Keratinocyte (primary cell): Measurements from ENCODE around the gene RNF212. TPM values are rescaled to one million over a fixed set of nuclear protein-coding genes. Genes with fewer than 3 reads are reported as not detected.

Source experiments
- DNase-seq: peaks from one replicate; pipeline ENCODE4 v3.0.0-alpha.2; 2011; ENCODE audit warnings: low read depth, missing footprints, low spot score
- FAIRE-seq: peaks from 2 replicates; lab custom pipeline; 2011; peaks lifted over from hg19 to GRCh38; lab: Jason Lieb, UNC
- H2AFZ ChIP-seq: 2 replicates; pipeline ENCODE4 v1.6.0; 2012; ENCODE audit warnings: low read length, control low read depth, inconsistent platforms; ENCODE audit not compliant: control insufficient read depth
- H3K27ac ChIP-seq: 2 replicates; pipeline ENCODE4 v1.5.1; 2011; ENCODE audit warnings: low read length; ENCODE audit not compliant: control insufficient read depth, insufficient read depth
- H3K27me3 ChIP-seq: 3 replicates; pipeline ENCODE4 v1.6.0; 2011; ENCODE audit warnings: low read length; ENCODE audit not compliant: control insufficient read depth, insufficient read depth; ENCODE audit errors: extremely low read depth
- H3K36me3 ChIP-seq, 2 experiments: 2 replicates in 1 of 2; 3 replicates in 1 of 2; pipeline ENCODE4 v1.5.1; 2011; ENCODE audit warnings: low read length in 2 of 2, mild to moderate bottlenecking in 1 of 2; ENCODE audit not compliant: control insufficient read depth in 2 of 2, insufficient read depth in 2 of 2; ENCODE audit errors: extremely low read depth in 1 of 2
- H3K4me1 ChIP-seq: 3 replicates; pipeline ENCODE4 v1.5.1; 2011; ENCODE audit warnings: low read length; ENCODE audit not compliant: control insufficient read depth, insufficient read depth; ENCODE audit errors: extremely low read depth
- H3K4me2 ChIP-seq: 3 replicates; pipeline ENCODE4 v1.6.0; 2011; ENCODE audit warnings: low read depth, low read length; ENCODE audit not compliant: control insufficient read depth, insufficient read depth; ENCODE audit errors: extremely low read depth
- H3K4me3 ChIP-seq, 3 experiments: fragments of 200-600 bp in 1 of 3; sonication (generic) in 1 of 3; 2 replicates in 2 of 3; 3 replicates in 1 of 3; pipeline ENCODE4 v1.5.1; 2011 to 2016; ENCODE audit warnings: low read length in 3 of 3, mild to moderate bottlenecking in 3 of 3, control low read depth in 2 of 3, inconsistent platforms in 1 of 3, low read depth in 1 of 3, mixed read lengths in 1 of 3, mixed run types in 1 of 3, moderate library complexity in 1 of 3; ENCODE audit not compliant: control insufficient read depth in 2 of 3, insufficient read depth in 2 of 3; ENCODE audit errors: extremely low read depth in 1 of 3
- H3K79me2 ChIP-seq: 2 replicates; pipeline ENCODE4 v1.6.0; 2012; ENCODE audit warnings: low read length; ENCODE audit not compliant: control insufficient read depth, insufficient read depth
- H3K9ac ChIP-seq: 3 replicates; pipeline ENCODE4 v1.6.0; 2011; ENCODE audit warnings: low read length; ENCODE audit not compliant: control insufficient read depth, insufficient read depth; ENCODE audit errors: extremely low read depth
- H3K9me1 ChIP-seq: 3 replicates; pipeline ENCODE4 v1.6.0; 2011; ENCODE audit warnings: low read length; ENCODE audit not compliant: control insufficient read depth, insufficient read depth; ENCODE audit errors: extremely low read depth
- H3K9me3 ChIP-seq: 2 replicates; pipeline ENCODE4 v1.5.1; 2012; ENCODE audit warnings: low read depth, low read length; ENCODE audit not compliant: control insufficient read depth
- H4K20me1 ChIP-seq: 3 replicates; pipeline ENCODE4 v1.6.0; 2011; ENCODE audit warnings: low read length; ENCODE audit not compliant: control insufficient read depth, insufficient read depth; ENCODE audit errors: extremely low read depth
- CTCF ChIP-seq, 3 experiments: IDR thresholded peaks in 1 of 3; conservative IDR thresholded peaks in 1 of 3; optimal IDR thresholded peaks in 1 of 3; 2 replicates in 2 of 3; 3 replicates in 1 of 3; pipeline versions ENCODE3 to v1.5.1; 2011; ENCODE audit warnings: low read length in 3 of 3, mild to moderate bottlenecking in 3 of 3, moderate library complexity in 2 of 3, control low read depth in 1 of 3, inconsistent platforms in 1 of 3; ENCODE audit not compliant: insufficient read depth in 2 of 3; ENCODE audit errors: extremely low read depth in 1 of 3
- EZH2 ChIP-seq: IDR thresholded peaks from one replicate; pipeline ENCODE4 v1.6.1; 2012; ENCODE audit warnings: inconsistent platforms, mild to moderate bottlenecking, low read length, moderate library complexity
- dilution Hi-C: fragments of 300-500 bp; cut with MboI; formaldehyde crosslinking; loops from one replicate; pipeline ENCODE4 v1.7.0; 2020; ENCODE audit warnings: low sequenced_read_pairs; ENCODE audit not compliant: extremely low pct_ligation_motif_present
- polyA plus RNA-seq, 5 experiments: library from polyadenylated mRNA; depleted of rRNA in 3 of 5; stranded (reverse) in 3 of 5; stranded (forward) in 1 of 5; unstranded in 1 of 5; fragments of >200 nt; gene quantifications; 1 replicate in 1 of 5; 2 replicates in 3 of 5; 3 replicates in 1 of 5; pipeline versions ENCODE4 v1.2.1 to v1.2.3, GENCODE V29; 2011 to 2012; ENCODE audit warnings: missing spikeins in 2 of 5, low read depth in 1 of 5, low replicate concordance in 1 of 5

The RNF212 gene
- polyA plus RNA-seq, 1 donor (not counting 4 experiments of a cell fraction or from before 2014, with no cell fraction given), result 0.16 TPM

DNA sequence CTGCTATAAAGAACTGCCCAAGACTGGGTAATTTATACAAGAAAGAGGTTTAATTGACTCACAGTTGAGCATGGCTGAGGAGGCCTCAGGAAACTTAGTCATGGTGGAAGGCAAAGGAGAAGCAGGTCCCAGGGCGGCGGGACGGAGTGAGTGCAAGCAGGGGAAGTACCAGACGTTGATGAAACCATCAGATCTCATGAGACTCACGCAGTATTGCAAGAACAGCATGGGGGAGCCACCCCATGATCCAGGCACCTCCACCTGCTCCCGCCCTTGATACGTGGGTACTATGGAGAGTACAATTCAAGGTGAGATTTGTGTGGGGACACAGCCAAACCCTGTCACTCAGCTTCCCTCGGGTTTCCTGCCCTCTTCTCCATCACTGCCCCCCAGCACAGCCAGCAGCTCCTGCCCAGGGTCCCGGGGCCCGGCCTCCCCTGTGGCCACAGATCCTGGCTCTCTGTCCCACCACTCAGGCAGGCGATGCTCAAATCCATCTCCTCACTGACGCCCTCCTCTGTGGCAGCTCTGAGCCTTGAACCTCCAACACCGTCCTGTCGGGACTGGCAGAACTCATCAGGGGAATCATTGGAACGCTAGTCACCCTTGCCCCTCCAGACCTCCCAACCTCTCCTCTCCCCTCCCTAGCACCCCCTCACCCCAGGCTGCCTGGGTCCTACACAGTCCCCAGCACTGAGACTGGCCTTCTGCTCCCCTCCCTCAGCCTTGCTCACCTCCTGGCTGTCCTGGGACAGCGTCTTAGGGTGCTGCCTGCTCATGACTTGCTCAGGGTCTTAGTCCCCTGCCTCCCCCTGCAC, 64.4 kb downstream of the RNF212 start:
- Histone ChIP-seq H3K79me2 (no peaks in the 10 kb centered on the region), H3K4me1 (peaks cover 15% of the 10 kb centered on the region), H3K9ac (no peak overlapping the region), H2AFZ (no peak overlapping the region), H3K27me3 (peaks cover 65% of the 10 kb centered on the region), H3K4me3 (no peak overlapping the region), H3K36me3 (no peaks in the 10 kb centered on the region), H3K4me2 (no peak overlapping the region), H3K27ac (no peak overlapping the region), H4K20me1 (no peaks in the 10 kb centered on the region), H3K9me1 (no peaks in the 10 kb centered on the region), H3K9me3 (peaks cover 3% of the 10 kb centered on the region)
- FAIRE-seq (no peak), DNase-seq (no peak)
- no peak for TF ChIP-seq EZH2
- no peak for TF ChIP-seq CTCF (optimal IDR thresholded peaks at IDR 0.05 in 1 of 3, IDR thresholded peaks at IDR 0.05 in 1 of 3, conservative IDR thresholded peaks at IDR 0.05 in 1 of 3; ENCODE audit: extremely low read depth in 1 of 3, insufficient read depth in 2 of 3, low read length in 3 of 3)
- dilution Hi-C loops, result no loop called here

- Histone ChIP-seq H3K79me2 (no peaks in the 10 kb centered on the region), H4K20me1 (no peaks in the 10 kb centered on the region), H3K36me3 (no peaks in the 10 kb centered on the region), H3K9ac (no peak overlapping the region), H3K9me3 (peaks cover 3% of the 10 kb centered on the region), H3K9me1 (no peaks in the 10 kb centered on the region), H3K4me1 (peaks cover 21% of the 10 kb centered on the region), H3K4me3 (no peak overlapping the region), H3K27me3 (peaks cover 58% of the 10 kb centered on the region), H2AFZ (no peak overlapping the region), H3K27ac (no peak overlapping the region), H3K4me2 (no peak overlapping the region)
- dilution Hi-C loops, result no loop called here
- DNase-seq (no peak), FAIRE-seq (no peak)
- TF ChIP-seq EZH2, result no peak
- TF ChIP-seq CTCF (optimal IDR thresholded peaks at IDR 0.05 in 1 of 3, IDR thresholded peaks at IDR 0.05 in 1 of 3, conservative IDR thresholded peaks at IDR 0.05 in 1 of 3; ENCODE audit: extremely low read depth in 1 of 3, insufficient read depth in 2 of 3, low read length in 3 of 3), result no peak
Observed at GRCh38 chr4:1047976-1048772, 65.2 kb downstream of the RNF212 start.
